AG10803 (cell line): Measurements from ENCODE around the gene SORL1.

Source experiments
- DNase-seq: peaks from one replicate; pipeline ENCODE4 v3.0.0; 2010; ENCODE audit warnings: low read depth
- H3K4me3 ChIP-seq: 2 replicates; pipeline ENCODE4 v1.5.1; 2011; ENCODE audit warnings: mild to moderate bottlenecking, low read length, control low read depth
- TF ChIP-seq, protein P1 (sequence below): conservative IDR thresholded peaks from 2 replicates; pipeline ENCODE4 v1.5.1; 2011; ENCODE audit warnings: mild to moderate bottlenecking, low read length, control low read depth, inconsistent platforms

Gene SORL1

DNA sequence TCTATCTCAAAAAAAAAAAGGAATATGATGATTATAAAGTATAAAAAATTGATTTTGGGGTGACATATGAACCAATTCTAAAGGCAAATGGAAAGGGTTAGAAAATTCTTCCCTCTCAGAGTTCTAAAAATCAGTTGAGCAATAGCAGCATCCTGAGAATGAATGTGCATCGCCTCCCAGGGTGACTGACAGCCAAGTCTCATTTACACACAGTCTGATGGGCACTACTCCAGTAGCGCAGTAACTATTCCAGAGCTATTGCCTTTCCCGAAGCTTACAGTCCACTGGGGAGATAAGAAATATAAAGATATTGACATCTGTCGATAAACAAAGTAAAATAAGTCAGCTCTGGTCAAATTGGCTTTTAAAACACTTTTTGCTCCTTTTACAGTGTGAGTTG, 32.3 kb upstream of the SORL1 start:
- TF ChIP-seq, protein P1, sequence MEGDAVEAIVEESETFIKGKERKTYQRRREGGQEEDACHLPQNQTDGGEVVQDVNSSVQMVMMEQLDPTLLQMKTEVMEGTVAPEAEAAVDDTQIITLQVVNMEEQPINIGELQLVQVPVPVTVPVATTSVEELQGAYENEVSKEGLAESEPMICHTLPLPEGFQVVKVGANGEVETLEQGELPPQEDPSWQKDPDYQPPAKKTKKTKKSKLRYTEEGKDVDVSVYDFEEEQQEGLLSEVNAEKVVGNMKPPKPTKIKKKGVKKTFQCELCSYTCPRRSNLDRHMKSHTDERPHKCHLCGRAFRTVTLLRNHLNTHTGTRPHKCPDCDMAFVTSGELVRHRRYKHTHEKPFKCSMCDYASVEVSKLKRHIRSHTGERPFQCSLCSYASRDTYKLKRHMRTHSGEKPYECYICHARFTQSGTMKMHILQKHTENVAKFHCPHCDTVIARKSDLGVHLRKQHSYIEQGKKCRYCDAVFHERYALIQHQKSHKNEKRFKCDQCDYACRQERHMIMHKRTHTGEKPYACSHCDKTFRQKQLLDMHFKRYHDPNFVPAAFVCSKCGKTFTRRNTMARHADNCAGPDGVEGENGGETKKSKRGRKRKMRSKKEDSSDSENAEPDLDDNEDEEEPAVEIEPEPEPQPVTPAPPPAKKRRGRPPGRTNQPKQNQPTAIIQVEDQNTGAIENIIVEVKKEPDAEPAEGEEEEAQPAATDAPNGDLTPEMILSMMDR = no peak
- no peak for DNase-seq
- no peak overlapping the region for H3K4me3 ChIP-seq

DNA sequence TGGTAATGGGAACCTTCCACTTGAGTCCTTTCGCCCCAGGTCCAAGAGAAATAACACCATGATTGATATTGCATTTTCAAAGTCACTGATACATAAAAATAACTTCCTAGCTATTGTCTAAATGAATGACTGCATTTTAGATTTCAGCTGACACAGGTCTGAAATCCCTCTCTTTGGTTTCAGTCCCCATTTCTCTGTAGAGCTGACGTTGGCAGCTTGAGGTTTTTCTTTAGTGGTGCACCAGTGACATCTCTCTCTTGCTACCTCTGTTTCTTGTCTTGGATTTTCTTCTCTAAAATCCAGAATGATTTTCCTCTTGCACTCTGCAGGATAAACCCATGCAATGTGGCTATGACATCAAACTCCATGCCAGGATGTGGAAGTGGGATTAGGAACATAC, 31.7 kb upstream of the SORL1 start:
- H3K4me3 ChIP-seq = no peak overlapping the region
- DNase-seq = no peak
- TF ChIP-seq, protein P1 = no peak

DNA sequence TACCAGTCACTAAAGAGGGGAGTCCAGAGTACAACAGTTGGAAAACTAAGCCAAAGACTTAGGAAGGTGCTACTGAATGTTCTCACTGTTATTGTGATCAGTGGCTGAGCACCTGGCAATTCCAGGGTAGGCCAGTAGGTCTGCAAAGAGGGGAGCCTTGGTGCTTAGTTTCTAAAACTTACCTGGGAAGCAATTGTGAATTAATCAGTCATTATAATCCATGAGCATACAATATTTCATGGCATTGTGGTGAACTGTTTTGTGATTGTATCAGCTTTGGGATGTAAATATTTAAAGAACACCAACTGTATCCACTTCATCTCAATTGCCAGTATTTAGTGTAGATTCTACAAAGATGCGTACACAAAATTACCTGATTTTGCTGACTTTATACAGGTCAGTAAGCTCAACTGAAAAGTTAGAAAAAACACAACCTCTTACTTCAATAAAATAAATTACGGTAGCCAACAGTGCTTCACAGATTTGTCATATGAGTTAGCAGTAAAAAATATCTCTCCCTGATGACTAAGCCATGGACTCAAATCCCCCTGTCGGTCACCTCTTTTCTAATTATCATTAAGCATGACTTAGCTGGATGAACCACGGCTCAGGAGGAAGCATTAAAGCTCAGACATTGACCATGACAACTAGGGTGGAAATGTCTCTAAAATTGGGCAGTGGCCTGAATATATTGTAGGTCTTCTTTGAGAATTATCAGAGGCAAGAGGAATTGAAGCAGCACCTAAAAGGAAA, 30.8 kb upstream of the SORL1 start:
- TF ChIP-seq, protein P1 = no peak
- no peak for DNase-seq
- H3K4me3 ChIP-seq = no peak overlapping the region

DNA sequence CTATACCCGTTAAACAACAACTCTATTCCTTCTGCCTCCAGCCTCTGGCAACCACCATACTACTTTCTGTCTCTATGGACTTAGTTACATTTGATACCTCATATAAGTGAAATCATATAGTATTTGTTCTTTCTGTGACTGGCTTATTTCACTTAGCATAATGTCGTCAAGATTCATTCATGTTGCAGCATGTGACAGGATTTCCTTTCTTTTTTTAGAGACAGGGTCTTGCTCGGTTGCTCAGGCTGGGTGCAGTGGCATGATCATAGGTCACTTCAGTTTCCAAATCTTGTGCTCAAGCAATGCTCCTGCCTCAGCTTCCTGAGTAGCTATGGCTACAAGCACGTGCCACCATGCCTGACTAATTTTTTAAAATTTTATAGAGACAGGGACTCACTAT, 29.4 kb upstream of the SORL1 start:
- TF ChIP-seq, protein P1 = no peak
- DNase-seq = no peak
- H3K4me3 ChIP-seq = no peak overlapping the region

DNA sequence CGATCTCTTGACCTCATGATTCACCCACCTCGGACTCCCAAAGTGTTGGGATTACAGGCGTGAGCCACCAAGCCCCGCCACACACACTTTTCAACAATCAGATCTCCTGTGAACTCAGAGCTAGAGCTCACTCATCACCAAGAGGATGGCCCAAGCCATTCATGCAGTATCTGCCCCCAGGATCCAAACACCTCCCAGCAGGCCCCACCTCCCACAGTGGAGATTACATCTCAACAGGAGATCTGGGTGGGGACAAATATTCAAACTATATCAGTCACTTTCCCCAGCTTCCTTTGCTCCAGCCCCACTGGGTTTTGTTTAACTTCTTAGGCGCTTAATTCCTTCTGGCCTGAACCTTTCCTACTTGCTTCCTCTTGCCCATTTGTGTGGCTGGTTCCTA, 26.3 kb upstream of the SORL1 start:
- H3K4me3 ChIP-seq = no peak overlapping the region
- DNase-seq = no peak
- TF ChIP-seq, protein P1 = no peak

DNA sequence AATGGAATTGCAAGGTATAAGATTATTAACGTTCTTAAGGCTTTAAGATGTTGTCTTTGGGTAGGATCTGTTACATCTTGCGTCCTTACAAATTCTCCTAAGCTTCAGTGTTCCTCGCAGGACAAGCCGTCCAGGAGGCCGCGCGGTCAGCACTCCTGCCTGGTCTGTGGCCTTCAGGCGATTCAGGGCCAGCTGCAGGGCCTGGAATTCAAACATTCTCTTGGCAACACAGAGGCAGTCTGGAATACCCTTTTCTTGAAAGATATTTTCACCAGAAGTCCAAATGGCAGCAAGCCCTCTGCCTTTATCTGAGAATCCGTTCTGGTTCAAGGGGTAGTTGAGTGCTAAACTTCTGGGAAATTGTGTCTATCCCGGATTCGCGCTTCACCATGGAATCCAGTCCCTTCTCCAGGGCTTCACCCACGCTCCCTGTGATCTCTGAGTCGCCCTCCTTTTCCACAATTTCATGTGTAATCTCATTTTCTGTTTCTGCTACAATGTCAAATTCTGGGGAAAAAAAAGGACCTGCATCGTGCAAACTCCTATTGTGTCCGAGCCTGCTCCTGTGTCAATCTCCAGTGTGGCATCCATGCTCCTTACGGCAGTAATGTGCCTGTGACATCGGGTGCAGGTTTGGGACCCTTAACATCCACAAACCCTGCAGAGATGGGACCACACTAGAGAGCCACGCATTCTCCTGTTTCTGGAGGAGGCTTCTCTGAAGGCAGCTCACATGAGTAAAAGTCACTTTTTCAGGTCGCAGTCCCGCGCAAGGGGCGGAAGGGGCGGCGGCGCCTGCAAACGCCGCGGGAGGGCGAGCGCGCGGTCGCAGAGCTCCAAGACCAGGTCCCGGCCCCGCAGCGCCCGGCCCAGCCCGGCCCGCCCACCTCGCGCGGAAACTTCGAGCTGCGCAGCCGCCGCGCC, 25.4 kb upstream of the SORL1 start:
- TF ChIP-seq, protein P1 = no peak
- no peak overlapping the region for H3K4me3 ChIP-seq
- no peak for DNase-seq
